Neuronal stem cell (in vitro differentiated cells): Measurements from ENCODE around the gene CDH23.

Experiments used
- DNase-seq: peaks from one replicate; pipeline ENCODE4 v3.0.0-alpha.2; 2013; ENCODE audit warnings: low spot score
- H2AFZ ChIP-seq: one replicate; pipeline ENCODE4 v1.6.1; 2013; ENCODE audit warnings: mild to moderate bottlenecking, low read length, inconsistent platforms
- H2AK5ac ChIP-seq: 2 replicates; pipeline ENCODE4 v1.6.1; 2013; ENCODE audit warnings: low read depth, mild to moderate bottlenecking, inconsistent platforms, low read length, moderate library complexity, mixed read lengths
- H2BK120ac ChIP-seq: 2 replicates; pipeline ENCODE4 v1.6.1; 2013; ENCODE audit warnings: low read depth, mild to moderate bottlenecking, inconsistent platforms, low read length, moderate library complexity, mixed read lengths
- H2BK12ac ChIP-seq: one replicate; pipeline ENCODE4 v1.6.1; 2013; ENCODE audit warnings: low read length, inconsistent platforms
- H2BK15ac ChIP-seq: 2 replicates; pipeline ENCODE4 v1.6.1; 2013; ENCODE audit warnings: mild to moderate bottlenecking, low read length, inconsistent platforms, mixed read lengths
- H2BK5ac ChIP-seq: one replicate; pipeline ENCODE4 v1.6.1; 2013; ENCODE audit warnings: inconsistent platforms, mild to moderate bottlenecking, low read length, moderate library complexity
- H3K14ac ChIP-seq: one replicate; pipeline ENCODE4 v1.6.1; 2013; ENCODE audit warnings: low read length, inconsistent platforms
- H3K18ac ChIP-seq: 2 replicates; pipeline ENCODE4 v1.6.1; 2013; ENCODE audit warnings: low read length, inconsistent platforms
- H3K23ac ChIP-seq: 2 replicates; pipeline ENCODE4 v1.6.1; 2013; ENCODE audit warnings: low read depth, mild to moderate bottlenecking, mixed read lengths, low read length, inconsistent platforms; ENCODE audit not compliant: poor library complexity
- H3K27ac ChIP-seq: replicated peaks from 3 replicates; pipeline ENCODE4 v1.5.1; 2013; ENCODE audit warnings: low read length, inconsistent platforms
- H3K27me3 ChIP-seq, 3 experiments: 2 replicates each; pipeline ENCODE4 v1.6.1; 2013; ENCODE audit warnings: low read length in 3 of 3, mild to moderate bottlenecking in 2 of 3, inconsistent platforms in 1 of 3, low read depth in 1 of 3, mixed read lengths in 1 of 3, moderate library complexity in 1 of 3; ENCODE audit not compliant: control insufficient read depth in 3 of 3, insufficient read depth in 3 of 3
- H3K36me3 ChIP-seq, 2 donors: replicated peaks in 1 of 2; 2 replicates each; pipeline ENCODE4 v1.6.1; 2013; ENCODE audit warnings: low read length in 2 of 2; ENCODE audit not compliant: control insufficient read depth in 2 of 2, insufficient read depth in 2 of 2
- H3K4ac ChIP-seq: 2 replicates; pipeline ENCODE4 v1.6.1; 2013; ENCODE audit warnings: inconsistent platforms, mild to moderate bottlenecking, low read length, moderate library complexity
- H3K4me1 ChIP-seq, 2 donors: 1 replicate in 1 of 2; 2 replicates in 1 of 2; pipeline ENCODE4 v1.6.1; 2013; ENCODE audit warnings: low read length in 2 of 2, low read depth in 1 of 2; ENCODE audit not compliant: control insufficient read depth in 2 of 2, insufficient read depth in 1 of 2
- H3K4me2 ChIP-seq: one replicate; pipeline ENCODE4 v1.6.1; 2013; ENCODE audit warnings: mild to moderate bottlenecking, low read length, inconsistent platforms; ENCODE audit not compliant: insufficient read depth, poor library complexity, severe bottlenecking
- H3K4me3 ChIP-seq, 2 donors: 2 replicates each; pipeline ENCODE4 v1.5.1; 2013; ENCODE audit warnings: low read length in 2 of 2, mild to moderate bottlenecking in 2 of 2, inconsistent platforms in 1 of 2, moderate library complexity in 1 of 2
- H3K79me1 ChIP-seq: one replicate; pipeline ENCODE4 v1.6.1; 2013; ENCODE audit warnings: low read depth, mild to moderate bottlenecking, inconsistent platforms, low read length, moderate library complexity
- H3K9ac ChIP-seq: one replicate; pipeline ENCODE4 v1.6.1; 2013; ENCODE audit warnings: mild to moderate bottlenecking, low read depth, low read length, inconsistent platforms; ENCODE audit not compliant: poor library complexity
- H3K9me3 ChIP-seq, 2 donors: replicated peaks in 1 of 2; 2 replicates each; pipeline versions ENCODE3 to v1.6.1; 2013; ENCODE audit warnings: low read length in 2 of 2, mild to moderate bottlenecking in 2 of 2, inconsistent platforms in 1 of 2, low read depth in 1 of 2, mixed read lengths in 1 of 2, moderate library complexity in 1 of 2; ENCODE audit not compliant: control insufficient read depth in 2 of 2, insufficient read depth in 1 of 2
- H4K8ac ChIP-seq: one replicate; pipeline ENCODE4 v1.6.1; 2013; ENCODE audit warnings: low read depth, mild to moderate bottlenecking, inconsistent platforms, low read length, moderate library complexity
- H4K91ac ChIP-seq: one replicate; pipeline ENCODE4 v1.6.1; 2013; ENCODE audit warnings: low read length, low read depth, mild to moderate bottlenecking, inconsistent platforms; ENCODE audit not compliant: poor library complexity
- WGBS, 2 donors: extraction: QIAGEN DNeasy Blood & Tissue Kit; methylation state at CpG; one replicate each; pipeline ENCODE4 v1.1.7; 2013; ENCODE audit warnings: missing lambda C conversion rate in 2 of 2, mixed read lengths in 1 of 2; ENCODE audit not compliant: insufficient read length in 2 of 2, insufficient replicate concordance in 1 of 2; ENCODE audit errors: extremely low coverage in 2 of 2; 5-methylcytosine and 5-hydroxymethylcytosine counted together

The CDH23 gene

GRCh38 chr10:71634531-71635164 lies 237.9 kb downstream of the CDH23 start:
- no CpG with 5 or more reads among the region's 5 CpGs for WGBS, 2 donors
- Histone ChIP-seq H2BK120ac (no peak overlapping the region), H3K36me3 (no peaks in the 10 kb centered on the region), H3K27ac (no peak overlapping the region), H2BK12ac (no peak overlapping the region), H2AK5ac (no peak overlapping the region), H4K91ac (no peak overlapping the region), H3K9ac (no peak overlapping the region), H3K4me1 (peaks cover 0 to 43% of the 10 kb centered on the region in 2 donors), H3K9me3 (no peaks in the 10 kb centered on the region), H2AFZ (no peak overlapping the region), H2BK5ac (no peak overlapping the region), H3K14ac (no peak overlapping the region), H3K23ac (no peak overlapping the region), H4K8ac (no peak overlapping the region), H3K4me2 (no peak overlapping the region), H3K4me3 (no peak overlapping the region), H3K79me1 (no peaks in the 10 kb centered on the region), H3K27me3 (peaks cover 0 to 15% (median 0%) of the 10 kb centered on the region in 3 experiments), H3K18ac (peak overlapping the region; percentile 15), H2BK15ac (no peak overlapping the region), H3K4ac (no peak overlapping the region)
- DNase-seq: no peak

GRCh38 chr10:71635251-71635866 lies 238.6 kb downstream of the CDH23 start:
- H3K27ac ChIP-seq: no peak overlapping the region
- H3K27me3 ChIP-seq: peaks cover 0 to 20% (median 0%) of the 10 kb centered on the region in 3 experiments
- no peak overlapping the region for H2BK120ac ChIP-seq
- no peak overlapping the region for H3K9ac ChIP-seq
- no peak overlapping the region for H3K4ac ChIP-seq
- peaks cover 0 to 42% of the 10 kb centered on the region in 2 donors for H3K4me1 ChIP-seq
- H3K4me2 ChIP-seq: no peak overlapping the region
- H3K14ac ChIP-seq: no peak overlapping the region
- no peak overlapping the region for H4K8ac ChIP-seq
- H3K79me1 ChIP-seq: no peaks in the 10 kb centered on the region
- no CpG with 5 or more reads among the region's 13 CpGs for WGBS, 2 donors
- no peaks in the 10 kb centered on the region for H3K9me3 ChIP-seq
- H2AFZ ChIP-seq: no peak overlapping the region
- no peak overlapping the region for H2BK5ac ChIP-seq
- no peaks in the 10 kb centered on the region for H3K36me3 ChIP-seq
- no peak overlapping the region for H3K18ac ChIP-seq
- H3K23ac ChIP-seq: no peak overlapping the region
- H3K4me3 ChIP-seq: no peak overlapping the region
- no peak overlapping the region for H4K91ac ChIP-seq
- no peak overlapping the region for H2BK15ac ChIP-seq
- H2BK12ac ChIP-seq: no peak overlapping the region
- no peak overlapping the region for H2AK5ac ChIP-seq
- no peak for DNase-seq

DNA sequence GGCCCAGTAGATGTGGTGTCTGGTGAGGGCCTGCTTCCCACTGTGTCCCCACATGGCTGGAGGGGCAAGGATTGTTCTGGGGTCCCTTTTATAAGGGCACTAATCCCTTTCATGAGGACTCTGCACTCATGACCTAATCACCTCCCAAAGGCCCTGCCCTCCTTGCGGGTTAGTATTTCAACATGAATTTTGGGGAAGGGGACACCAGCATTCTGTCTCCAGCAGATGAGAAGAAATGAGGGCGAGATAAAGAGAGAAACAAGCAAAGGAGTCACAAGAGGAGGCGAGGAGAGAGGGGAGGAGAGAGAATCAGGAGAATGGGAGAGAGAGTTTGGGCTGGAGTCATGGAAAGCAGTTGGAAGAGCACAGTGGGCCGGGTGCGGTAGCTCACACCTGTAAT lies 239.1 kb downstream of the CDH23 start:
- Histone ChIP-seq H2BK120ac (no peak overlapping the region), H2BK5ac (no peak overlapping the region), H3K4me2 (no peak overlapping the region), H3K14ac (no peak overlapping the region), H3K27me3 (peaks cover 0 to 20% (median 0%) of the 10 kb centered on the region in 3 experiments), H3K27ac (no peak overlapping the region), H3K79me1 (no peaks in the 10 kb centered on the region), H3K9ac (no peak overlapping the region), H4K91ac (no peak overlapping the region), H2BK12ac (no peak overlapping the region), H3K4ac (no peak overlapping the region), H3K36me3 (no peaks in the 10 kb centered on the region), H3K4me3 (no peak overlapping the region), H4K8ac (no peak overlapping the region), H2AK5ac (no peak overlapping the region), H3K4me1 (peaks cover 0 to 38% of the 10 kb centered on the region in 2 donors), H3K23ac (no peak overlapping the region), H2AFZ (no peak overlapping the region), H3K18ac (no peak overlapping the region), H3K9me3 (no peaks in the 10 kb centered on the region), H2BK15ac (no peak overlapping the region)
- WGBS, 2 donors: no CpG with 5 or more reads among the region's 5 CpGs
- DNase-seq: no peak

GRCh38 chr10:71636588-71636987 lies 239.9 kb downstream of the CDH23 start:
- H4K8ac ChIP-seq: no peak overlapping the region
- H2BK5ac ChIP-seq: no peak overlapping the region
- no peak overlapping the region for H2BK120ac ChIP-seq
- H3K36me3 ChIP-seq: no peaks in the 10 kb centered on the region
- no peak overlapping the region for H3K23ac ChIP-seq
- no peak overlapping the region for H3K4me3 ChIP-seq
- H3K9ac ChIP-seq: no peak overlapping the region
- no peaks in the 10 kb centered on the region for H3K79me1 ChIP-seq
- no peaks in the 10 kb centered on the region for H3K9me3 ChIP-seq
- H3K27ac ChIP-seq: no peak overlapping the region
- no peak for DNase-seq
- no CpG with 5 or more reads among the region's 5 CpGs for WGBS, 2 donors
- H2BK15ac ChIP-seq: no peak overlapping the region
- no peak overlapping the region for H2AFZ ChIP-seq
- H3K14ac ChIP-seq: no peak overlapping the region
- H3K4me1 ChIP-seq: peaks cover 0 to 32% of the 10 kb centered on the region in 2 donors
- no peak overlapping the region for H3K4me2 ChIP-seq
- H3K27me3 ChIP-seq: peaks cover 0 to 20% (median 0%) of the 10 kb centered on the region in 3 experiments
- H3K4ac ChIP-seq: no peak overlapping the region
- H2BK12ac ChIP-seq: no peak overlapping the region
- H4K91ac ChIP-seq: no peak overlapping the region
- H2AK5ac ChIP-seq: no peak overlapping the region
- H3K18ac ChIP-seq: peak overlapping the region; percentile 34
